Measurements from ENCODE around the gene NHERF1. TPM values are rescaled to one million over a fixed set of nuclear protein-coding genes. Genes with fewer than 3 reads are reported as not detected.

The NHERF1 gene
- total RNA-seq, 1 donor from 2014 or later: 33.6 TPM

DNA sequence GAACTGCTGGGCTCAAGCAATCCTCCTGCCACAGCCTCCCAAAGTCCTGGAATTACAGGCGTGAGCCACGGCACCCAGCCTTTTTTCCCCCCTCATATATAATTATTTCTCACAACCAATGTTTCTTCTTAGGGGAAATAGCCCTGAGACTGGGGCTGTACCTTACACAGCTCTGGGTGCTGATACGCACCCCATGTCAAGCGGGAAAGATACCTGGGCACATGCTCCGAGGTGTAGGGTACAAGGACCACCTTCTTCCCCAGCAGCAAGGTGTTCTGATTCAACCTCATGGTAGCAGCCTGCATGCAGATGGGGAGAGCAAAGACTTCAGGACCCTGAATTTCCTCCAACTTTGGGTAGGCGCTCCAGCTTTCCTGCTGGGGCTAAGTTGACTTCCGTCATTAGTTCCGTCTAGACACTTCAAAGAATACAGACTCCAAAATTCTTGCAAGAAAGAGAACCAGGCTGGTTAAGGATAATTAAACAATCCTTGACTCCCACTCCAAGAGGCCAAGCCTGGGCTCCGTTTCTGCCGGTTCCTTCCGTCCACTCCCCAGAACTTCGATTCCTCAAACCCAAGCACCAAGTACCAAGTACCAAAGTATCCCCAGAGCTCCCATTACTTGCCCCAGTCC lies 27.1 kb downstream of the NHERF1 start:
- Histone ChIP-seq H3K27me3 (ENCODE audit: control insufficient read depth, insufficient read depth, low read length) (no peaks in the 10 kb centered on the region), H3K36me3 (ENCODE audit: control insufficient read depth, insufficient read depth, low read length) (peaks cover 2% of the 10 kb centered on the region), H3K4me3 (ENCODE audit: low read depth, low read length) (peak overlapping the region; percentile 59)
- no peak for DNase-seq (ENCODE audit: low read depth)
- TF ChIP-seq, protein P1, sequence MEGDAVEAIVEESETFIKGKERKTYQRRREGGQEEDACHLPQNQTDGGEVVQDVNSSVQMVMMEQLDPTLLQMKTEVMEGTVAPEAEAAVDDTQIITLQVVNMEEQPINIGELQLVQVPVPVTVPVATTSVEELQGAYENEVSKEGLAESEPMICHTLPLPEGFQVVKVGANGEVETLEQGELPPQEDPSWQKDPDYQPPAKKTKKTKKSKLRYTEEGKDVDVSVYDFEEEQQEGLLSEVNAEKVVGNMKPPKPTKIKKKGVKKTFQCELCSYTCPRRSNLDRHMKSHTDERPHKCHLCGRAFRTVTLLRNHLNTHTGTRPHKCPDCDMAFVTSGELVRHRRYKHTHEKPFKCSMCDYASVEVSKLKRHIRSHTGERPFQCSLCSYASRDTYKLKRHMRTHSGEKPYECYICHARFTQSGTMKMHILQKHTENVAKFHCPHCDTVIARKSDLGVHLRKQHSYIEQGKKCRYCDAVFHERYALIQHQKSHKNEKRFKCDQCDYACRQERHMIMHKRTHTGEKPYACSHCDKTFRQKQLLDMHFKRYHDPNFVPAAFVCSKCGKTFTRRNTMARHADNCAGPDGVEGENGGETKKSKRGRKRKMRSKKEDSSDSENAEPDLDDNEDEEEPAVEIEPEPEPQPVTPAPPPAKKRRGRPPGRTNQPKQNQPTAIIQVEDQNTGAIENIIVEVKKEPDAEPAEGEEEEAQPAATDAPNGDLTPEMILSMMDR (IDR thresholded peaks at IDR 0.05; ENCODE audit: insufficient read depth, low read length, poor library complexity, severe bottlenecking): no peak

DNA sequence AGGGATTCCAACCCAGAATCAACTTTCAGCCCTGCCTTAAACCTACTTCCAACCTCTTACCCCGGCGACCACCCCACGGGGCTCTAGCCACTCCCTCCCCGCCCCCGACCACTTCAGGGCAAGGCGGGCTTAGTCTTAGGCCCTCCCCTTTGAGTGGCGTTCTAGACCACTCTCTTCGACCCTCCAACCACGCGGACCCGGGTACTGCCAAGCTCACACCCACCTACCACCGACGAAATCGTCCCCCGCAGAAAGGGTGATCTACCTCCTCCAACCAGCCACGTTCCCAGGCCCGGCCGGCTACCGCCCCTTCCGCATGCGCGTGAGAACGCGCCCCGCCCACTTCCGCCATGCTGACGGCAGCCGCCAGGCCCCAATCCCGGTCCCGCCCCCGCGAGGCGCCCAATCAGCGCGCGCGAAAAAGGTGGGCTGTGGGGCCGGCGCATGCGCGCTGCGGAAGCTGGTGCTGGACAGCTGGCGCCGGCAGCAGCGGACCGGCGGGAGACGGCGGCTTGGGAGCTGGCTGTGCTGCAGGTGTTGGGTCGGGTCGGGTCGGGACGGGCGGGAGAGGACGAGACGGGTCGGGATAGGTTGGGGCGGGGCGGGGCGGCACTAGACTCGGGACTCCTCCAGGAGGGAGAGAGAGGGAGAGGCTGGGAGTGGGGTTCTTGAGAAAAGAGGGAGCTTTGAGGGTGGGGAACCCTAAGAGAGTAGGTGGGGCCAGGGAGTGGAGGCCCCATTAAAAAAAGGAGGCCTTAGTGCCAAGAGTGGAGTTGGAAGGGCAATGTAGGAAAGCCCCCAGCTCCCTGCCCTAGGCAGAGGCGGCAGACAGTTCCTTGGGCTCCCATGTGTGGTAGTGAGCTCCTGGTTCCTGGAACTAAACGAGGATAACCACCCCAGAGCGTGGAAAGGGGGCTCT lies 27.9 kb downstream of the NHERF1 start, which contains the start of gene NAT9:
Gene NAT9, minus strand, starts transcription at position 302 of the 919 bp plus-strand sequence. CDS start 647 bp downstream, outside the sequence.
- Histone ChIP-seq H3K27me3 (ENCODE audit: control insufficient read depth, insufficient read depth, low read length) (no peaks in the 10 kb centered on the region), H3K4me3 (ENCODE audit: low read depth, low read length) (peak within 1 kb of the TSS; percentile 59), H3K36me3 (ENCODE audit: control insufficient read depth, insufficient read depth, low read length) (peaks cover 2% of the 10 kb centered on the region)
- peak; percentile 67 for DNase-seq (ENCODE audit: low read depth)
- TF ChIP-seq, protein P1 (IDR thresholded peaks at IDR 0.05; ENCODE audit: insufficient read depth, low read length, poor library complexity, severe bottlenecking): no peak

DNA sequence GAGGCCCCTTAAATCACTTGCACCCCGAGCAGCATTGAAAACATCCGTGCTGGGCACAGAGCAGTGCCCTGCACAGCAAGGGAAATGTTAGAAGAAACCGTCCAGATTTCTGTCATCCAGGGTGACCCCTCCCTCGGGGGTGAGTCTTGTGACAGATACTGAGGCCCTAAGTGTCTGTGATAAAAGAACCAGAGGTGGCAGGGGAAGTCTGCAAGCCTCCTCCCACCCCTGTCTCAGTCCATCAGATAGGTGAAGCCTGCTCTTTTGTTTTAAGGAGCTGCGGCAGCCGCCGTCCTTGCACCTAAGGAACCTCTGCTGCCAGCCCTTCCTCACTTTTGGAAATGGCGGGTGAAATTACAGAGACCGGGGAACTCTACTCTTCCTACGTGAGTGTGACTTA lies 28.6 kb downstream of the NHERF1 start:
- TF ChIP-seq, protein P1 (IDR thresholded peaks at IDR 0.05; ENCODE audit: insufficient read depth, low read length, poor library complexity, severe bottlenecking): no peak
- peak overlapping the region; percentile 59 for H3K4me3 ChIP-seq (ENCODE audit: low read depth, low read length)
- H3K36me3 ChIP-seq (ENCODE audit: control insufficient read depth, insufficient read depth, low read length): peaks cover 2% of the 10 kb centered on the region
- H3K27me3 ChIP-seq (ENCODE audit: control insufficient read depth, insufficient read depth, low read length): no peaks in the 10 kb centered on the region
- DNase-seq (ENCODE audit: low read depth): no peak

DNA sequence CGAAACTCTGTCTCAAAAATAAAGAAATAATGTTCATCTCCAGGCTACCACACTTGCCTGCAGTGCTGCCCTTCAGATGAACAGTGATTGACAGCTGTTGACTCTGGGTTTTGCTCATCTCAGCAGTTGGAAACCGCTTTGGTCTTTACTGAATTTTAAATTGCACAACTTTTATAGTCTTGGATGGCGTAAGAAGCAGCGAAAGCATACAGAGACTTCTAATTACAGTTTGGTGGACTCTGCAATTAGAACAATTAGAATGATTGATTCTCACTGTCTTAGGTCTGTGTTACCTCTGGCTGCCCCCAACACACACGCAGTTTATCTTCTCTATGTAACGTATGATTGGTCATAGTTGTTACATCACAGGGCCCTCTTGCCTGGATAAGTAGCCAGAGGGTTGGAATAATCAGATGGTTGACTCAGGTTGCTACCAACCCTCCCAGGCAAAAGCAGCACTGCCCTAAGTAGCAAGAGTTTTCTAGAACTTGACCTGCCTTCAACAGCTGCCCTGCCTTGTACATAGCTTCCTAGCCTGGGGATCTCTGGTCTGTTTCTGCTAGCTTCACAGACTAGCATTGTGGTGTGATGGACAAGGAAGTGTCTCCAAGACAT lies 29.6 kb downstream of the NHERF1 start:
- Histone ChIP-seq H3K4me3 (ENCODE audit: low read depth, low read length) (no peak overlapping the region), H3K27me3 (ENCODE audit: control insufficient read depth, insufficient read depth, low read length) (no peaks in the 10 kb centered on the region), H3K36me3 (ENCODE audit: control insufficient read depth, insufficient read depth, low read length) (no peaks in the 10 kb centered on the region)
- no peak for DNase-seq (ENCODE audit: low read depth)
- TF ChIP-seq, protein P1 (IDR thresholded peaks at IDR 0.05; ENCODE audit: insufficient read depth, low read length, poor library complexity, severe bottlenecking): no peak

DNA sequence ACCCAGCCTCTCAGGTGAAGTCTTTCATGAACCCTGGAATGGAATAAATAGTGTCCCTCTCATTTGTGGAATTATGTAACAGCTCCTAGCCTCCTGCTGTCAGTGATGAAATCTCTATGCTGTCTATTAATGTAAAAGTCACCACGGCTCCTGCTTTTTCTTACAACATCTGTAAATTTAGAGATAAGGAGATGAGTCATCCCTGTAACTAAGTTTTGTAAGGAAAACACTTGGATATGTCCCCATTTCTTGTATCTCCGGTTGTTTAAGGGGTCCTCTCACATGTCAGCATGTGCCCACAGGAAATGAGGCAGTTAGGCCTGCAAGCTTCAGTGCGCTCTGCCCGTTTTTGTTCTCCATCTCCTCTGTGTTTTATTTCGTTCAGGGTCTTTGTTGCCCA lies 30.5 kb downstream of the NHERF1 start:
- Histone ChIP-seq H3K36me3 (ENCODE audit: control insufficient read depth, insufficient read depth, low read length) (no peaks in the 10 kb centered on the region), H3K27me3 (ENCODE audit: control insufficient read depth, insufficient read depth, low read length) (no peaks in the 10 kb centered on the region), H3K4me3 (ENCODE audit: low read depth, low read length) (no peak overlapping the region)
- no peak for DNase-seq (ENCODE audit: low read depth)
- TF ChIP-seq, protein P1 (IDR thresholded peaks at IDR 0.05; ENCODE audit: insufficient read depth, low read length, poor library complexity, severe bottlenecking): no peak
